WTC11 (cell line): ENCODE data around the gene WNK2. TPM values are rescaled to one million over a fixed set of nuclear protein-coding genes. Genes with fewer than 3 reads are reported as not detected.

Experiments used
- ATAC-seq: fragments of 200-7000 bp; cut with Tn5 transposase; 2 replicates; pipeline ENCODE4 v1.10.0; 2021; ENCODE audit warnings: mild to moderate bottlenecking, moderate library complexity
- CTCF ChIA-PET: fragments of 300-600 bp; sonication (Branson Sonifier 250); formaldehyde crosslinking; loops from one replicate; lab custom pipeline; 2021; ENCODE audit warnings: antibody characterized with exemption; lab: Charles Lee
- POLR2A ChIA-PET: fragments of 350-600 bp; sonication (Branson Sonifier 250); formaldehyde crosslinking; loops from one replicate; lab custom pipeline; 2021; ENCODE audit warnings: antibody characterized with exemption; lab: Charles Lee
- DNase-seq: peaks from one replicate; pipeline ENCODE4 v3.0.0; 2021; ENCODE audit warnings: low spot score
- H3K27ac Mint-ChIP-seq: 2 replicates; pipeline ENCODE4 v1.8.0; 2021; ENCODE audit warnings: mixed read lengths
- H3K27me3 Mint-ChIP-seq: 2 replicates; pipeline ENCODE4 v1.8.0; 2021; ENCODE audit warnings: low read depth, mild to moderate bottlenecking, moderate library complexity, mixed read lengths
- H3K36me3 Mint-ChIP-seq: 2 replicates; pipeline ENCODE4 v1.8.0; 2021; ENCODE audit warnings: mixed read lengths
- H3K4me1 Mint-ChIP-seq: 2 replicates; pipeline ENCODE4 v1.8.0; 2022; ENCODE audit warnings: mixed read lengths
- H3K4me3 Mint-ChIP-seq: 2 replicates; pipeline ENCODE4 v1.8.0; 2021; ENCODE audit warnings: mild to moderate bottlenecking, moderate library complexity, mixed read lengths
- H3K9me3 Mint-ChIP-seq: 2 replicates; pipeline ENCODE4 v1.8.0; 2021; ENCODE audit warnings: mixed read lengths
- ATF1 ChIP-seq: sonication (generic); formaldehyde crosslinking; IDR thresholded peaks from 2 replicates; pipeline ENCODE4 v1.8.1; 2023; ENCODE audit warnings: mild to moderate bottlenecking, moderate library complexity, missing genetic modification reagents
- CREM ChIP-seq: sonication (generic); formaldehyde crosslinking; IDR thresholded peaks from 2 replicates; pipeline ENCODE4 v1.8.1; 2022; ENCODE audit warnings: mild to moderate bottlenecking, missing genetic modification reagents, moderate library complexity
- EMX1 ChIP-seq: fragments of 250-450 bp; sonication (Bioruptor Pico); IDR thresholded peaks from 2 replicates; pipeline ENCODE4 v1.8.0; 2021; ENCODE audit warnings: mild to moderate bottlenecking
- ETV6 ChIP-seq: sonication (generic); formaldehyde crosslinking; IDR thresholded peaks from 2 replicates; pipeline ENCODE4 v1.8.1; 2022; ENCODE audit warnings: mild to moderate bottlenecking, missing genetic modification reagents
- FOXJ3 ChIP-seq: sonication (generic); formaldehyde crosslinking; IDR thresholded peaks from 2 replicates; pipeline ENCODE4 v1.9.0; 2021; ENCODE audit warnings: missing genetic modification reagents, mild to moderate bottlenecking, borderline replicate concordance
- FOXP1 ChIP-seq: sonication (generic); formaldehyde crosslinking; IDR thresholded peaks from 2 replicates; pipeline ENCODE4 v1.8.0; 2022; ENCODE audit warnings: missing genetic modification reagents, mild to moderate bottlenecking, moderate library complexity, borderline replicate concordance
- IRF2 ChIP-seq: sonication (generic); formaldehyde crosslinking; IDR thresholded peaks from 2 replicates; pipeline ENCODE4 v1.8.0; 2022; ENCODE audit warnings: low read depth, missing genetic modification reagents, borderline replicate concordance
- JUN ChIP-seq: sonication (generic); formaldehyde crosslinking; IDR thresholded peaks from 2 replicates; pipeline ENCODE4 v1.8.0; 2023; ENCODE audit warnings: mild to moderate bottlenecking, missing genetic modification reagents
- MLX ChIP-seq: sonication (generic); formaldehyde crosslinking; IDR thresholded peaks from 2 replicates; pipeline ENCODE4 v1.8.1; 2023; ENCODE audit warnings: mild to moderate bottlenecking, missing genetic modification reagents, moderate library complexity
- NR1H2 ChIP-seq: sonication (generic); formaldehyde crosslinking; IDR thresholded peaks from 2 replicates; pipeline ENCODE4 v1.9.0; 2021; ENCODE audit warnings: mild to moderate bottlenecking, moderate library complexity, missing genetic modification reagents
- SMAD4 ChIP-seq: sonication (generic); formaldehyde crosslinking; IDR thresholded peaks from 2 replicates; pipeline ENCODE4 v1.8.0; 2022; ENCODE audit warnings: mild to moderate bottlenecking, missing genetic modification reagents
- SOX15 ChIP-seq: fragments of 250-450 bp; sonication (Bioruptor Pico); IDR thresholded peaks from 2 replicates; pipeline ENCODE4 v1.9.0; 2021; ENCODE audit warnings: mild to moderate bottlenecking
- TEAD1 ChIP-seq: sonication (generic); formaldehyde crosslinking; IDR thresholded peaks from 2 replicates; pipeline ENCODE4 v1.8.0; 2022; ENCODE audit warnings: mild to moderate bottlenecking, missing genetic modification reagents
- ZNF281 ChIP-seq: sonication (generic); formaldehyde crosslinking; IDR thresholded peaks from 2 replicates; pipeline ENCODE4 v1.8.0; 2023; ENCODE audit warnings: mild to moderate bottlenecking, missing genetic modification reagents
- ZNF512 ChIP-seq: sonication (generic); formaldehyde crosslinking; IDR thresholded peaks from 2 replicates; pipeline ENCODE4 v1.8.1; 2022; ENCODE audit warnings: missing genetic modification reagents, borderline replicate concordance
- total RNA-seq: library from RNA; stranded (reverse); gene quantifications from 3 replicates; pipeline ENCODE4 v1.2.3, GENCODE V29; 2021
- TF ChIP-seq, protein P1 (sequence below): fragments of 250-450 bp; sonication (Bioruptor Pico); IDR thresholded peaks from 2 replicates; pipeline ENCODE4 v1.9.0; 2021; ENCODE audit warnings: mild to moderate bottlenecking
- TF ChIP-seq, protein P2 (sequence below): sonication (generic); formaldehyde crosslinking; IDR thresholded peaks from 2 replicates; pipeline ENCODE4 v1.8.1; 2023; ENCODE audit warnings: mild to moderate bottlenecking, missing genetic modification reagents
- TF ChIP-seq, protein P3 (sequence below): fragments of 250-450 bp; sonication (Bioruptor Pico); IDR thresholded peaks from 2 replicates; pipeline ENCODE4 v2.1.2; 2022; ENCODE audit warnings: mild to moderate bottlenecking, moderate library complexity

WNK2 gene
- total RNA-seq, 1 experiment from 2014 or later, result 120 TPM

DNA sequence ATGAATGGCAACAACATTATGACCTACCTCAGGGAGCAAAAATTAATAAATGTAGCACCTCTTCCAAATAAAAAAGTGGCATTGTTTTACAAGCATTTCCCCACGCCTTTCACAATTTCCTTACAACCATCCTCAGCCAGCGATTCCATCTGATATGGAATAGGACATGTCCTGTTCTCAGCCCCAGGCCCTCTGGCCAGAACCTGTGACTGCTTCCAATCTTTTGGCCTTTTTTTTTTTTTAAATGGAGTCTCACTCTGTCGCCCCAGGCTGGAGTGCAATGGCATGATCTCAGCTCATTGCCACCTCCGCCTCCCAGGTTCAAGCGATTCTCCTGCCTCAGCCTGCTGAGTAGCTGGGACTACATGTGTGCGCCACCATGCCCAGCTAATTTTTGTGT lies 16.8 kb upstream of the WNK2 start:
- Mint-ChIP-seq H3K4me3 (no peak overlapping the region), H3K4me1 (no peaks in the 10 kb centered on the region), H3K36me3 (no peaks in the 10 kb centered on the region), H3K9me3 (no peaks in the 10 kb centered on the region), H3K27me3 (peaks cover 3% of the 10 kb centered on the region; the same call in 1 of the 2 replicates), H3K27ac (no peak overlapping the region)
- no peak for DNase-seq
- TF ChIP-seq IRF2 (no peak), ZNF512 (CRISPR knock-in tag) (no peak), ETV6 (CRISPR knock-in tag) (no peak), FOXJ3 (CRISPR knock-in tag) (no peak), SMAD4 (CRISPR knock-in tag) (no peak), TEAD1 (CRISPR knock-in tag) (no peak), MLX (CRISPR knock-in tag) (no peak), EMX1 (CRISPR knock-in tag) (no peak), ZNF281 (CRISPR knock-in tag) (no peak), NR1H2 (CRISPR knock-in tag) (no peak), JUN (no peak), FOXP1 (CRISPR knock-in tag) (no peak)
- TF ChIP-seq, protein P1, sequence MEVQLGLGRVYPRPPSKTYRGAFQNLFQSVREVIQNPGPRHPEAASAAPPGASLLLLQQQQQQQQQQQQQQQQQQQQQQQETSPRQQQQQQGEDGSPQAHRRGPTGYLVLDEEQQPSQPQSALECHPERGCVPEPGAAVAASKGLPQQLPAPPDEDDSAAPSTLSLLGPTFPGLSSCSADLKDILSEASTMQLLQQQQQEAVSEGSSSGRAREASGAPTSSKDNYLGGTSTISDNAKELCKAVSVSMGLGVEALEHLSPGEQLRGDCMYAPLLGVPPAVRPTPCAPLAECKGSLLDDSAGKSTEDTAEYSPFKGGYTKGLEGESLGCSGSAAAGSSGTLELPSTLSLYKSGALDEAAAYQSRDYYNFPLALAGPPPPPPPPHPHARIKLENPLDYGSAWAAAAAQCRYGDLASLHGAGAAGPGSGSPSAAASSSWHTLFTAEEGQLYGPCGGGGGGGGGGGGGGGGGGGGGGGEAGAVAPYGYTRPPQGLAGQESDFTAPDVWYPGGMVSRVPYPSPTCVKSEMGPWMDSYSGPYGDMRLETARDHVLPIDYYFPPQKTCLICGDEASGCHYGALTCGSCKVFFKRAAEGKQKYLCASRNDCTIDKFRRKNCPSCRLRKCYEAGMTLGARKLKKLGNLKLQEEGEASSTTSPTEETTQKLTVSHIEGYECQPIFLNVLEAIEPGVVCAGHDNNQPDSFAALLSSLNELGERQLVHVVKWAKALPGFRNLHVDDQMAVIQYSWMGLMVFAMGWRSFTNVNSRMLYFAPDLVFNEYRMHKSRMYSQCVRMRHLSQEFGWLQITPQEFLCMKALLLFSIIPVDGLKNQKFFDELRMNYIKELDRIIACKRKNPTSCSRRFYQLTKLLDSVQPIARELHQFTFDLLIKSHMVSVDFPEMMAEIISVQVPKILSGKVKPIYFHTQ (CRISPR knock-in tag), result no peak
- TF ChIP-seq, protein P2, sequence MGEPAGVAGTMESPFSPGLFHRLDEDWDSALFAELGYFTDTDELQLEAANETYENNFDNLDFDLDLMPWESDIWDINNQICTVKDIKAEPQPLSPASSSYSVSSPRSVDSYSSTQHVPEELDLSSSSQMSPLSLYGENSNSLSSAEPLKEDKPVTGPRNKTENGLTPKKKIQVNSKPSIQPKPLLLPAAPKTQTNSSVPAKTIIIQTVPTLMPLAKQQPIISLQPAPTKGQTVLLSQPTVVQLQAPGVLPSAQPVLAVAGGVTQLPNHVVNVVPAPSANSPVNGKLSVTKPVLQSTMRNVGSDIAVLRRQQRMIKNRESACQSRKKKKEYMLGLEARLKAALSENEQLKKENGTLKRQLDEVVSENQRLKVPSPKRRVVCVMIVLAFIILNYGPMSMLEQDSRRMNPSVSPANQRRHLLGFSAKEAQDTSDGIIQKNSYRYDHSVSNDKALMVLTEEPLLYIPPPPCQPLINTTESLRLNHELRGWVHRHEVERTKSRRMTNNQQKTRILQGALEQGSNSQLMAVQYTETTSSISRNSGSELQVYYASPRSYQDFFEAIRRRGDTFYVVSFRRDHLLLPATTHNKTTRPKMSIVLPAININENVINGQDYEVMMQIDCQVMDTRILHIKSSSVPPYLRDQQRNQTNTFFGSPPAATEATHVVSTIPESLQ (CRISPR knock-in tag), result no peak
- CTCF ChIA-PET, result interaction anchor here (1.9 to 2.2 kb wide), 2 partner anchors 13 to 136 kb away, joined by 6 to 7 read pairs; no protein-coding TSS in a partner anchor
- no peak for ATAC-seq
- POLR2A ChIA-PET, result no interaction called here

DNA sequence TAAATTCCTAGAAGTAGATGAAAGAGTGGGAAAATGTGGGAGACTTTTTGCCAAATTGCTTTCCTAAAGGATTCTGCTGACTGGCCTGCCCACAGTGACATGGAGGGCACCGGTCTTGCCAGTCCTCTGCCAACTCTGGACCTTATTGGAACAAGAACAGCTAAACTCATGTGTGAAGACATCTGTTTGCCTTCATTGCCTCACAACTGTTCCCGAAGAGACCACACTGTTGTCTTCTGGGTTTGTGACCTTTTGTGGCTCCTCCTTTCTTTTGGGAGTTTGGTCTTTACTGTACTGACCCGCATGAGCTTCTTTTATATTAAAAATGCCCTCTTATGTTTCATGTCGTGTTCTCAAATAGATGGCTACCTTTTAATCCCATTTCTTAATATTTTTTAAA lies 16.1 kb upstream of the WNK2 start:
- no peaks in the 10 kb centered on the region for H3K9me3 Mint-ChIP-seq
- H3K27me3 Mint-ChIP-seq, result peaks cover 3% of the 10 kb centered on the region; the same call in 1 of the 2 replicates
- no peak overlapping the region for H3K4me3 Mint-ChIP-seq
- TF ChIP-seq MLX (CRISPR knock-in tag), result no peak
- TF ChIP-seq, protein P3, sequence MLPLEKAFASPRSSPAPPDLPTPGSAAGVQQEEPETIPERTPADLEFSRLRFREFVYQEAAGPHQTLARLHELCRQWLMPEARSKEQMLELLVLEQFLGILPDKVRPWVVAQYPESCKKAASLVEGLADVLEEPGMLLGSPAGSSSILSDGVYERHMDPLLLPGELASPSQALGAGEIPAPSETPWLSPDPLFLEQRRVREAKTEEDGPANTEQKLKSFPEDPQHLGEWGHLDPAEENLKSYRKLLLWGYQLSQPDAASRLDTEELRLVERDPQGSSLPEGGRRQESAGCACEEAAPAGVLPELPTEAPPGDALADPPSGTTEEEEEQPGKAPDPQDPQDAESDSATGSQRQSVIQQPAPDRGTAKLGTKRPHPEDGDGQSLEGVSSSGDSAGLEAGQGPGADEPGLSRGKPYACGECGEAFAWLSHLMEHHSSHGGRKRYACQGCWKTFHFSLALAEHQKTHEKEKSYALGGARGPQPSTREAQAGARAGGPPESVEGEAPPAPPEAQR (CRISPR knock-in tag), result no peak
- TF ChIP-seq FOXJ3 (CRISPR knock-in tag), result no peak
- no peak for TF ChIP-seq IRF2
- TF ChIP-seq SOX15, result no peak
- no peak for TF ChIP-seq CREM (CRISPR knock-in tag)
- no peak for TF ChIP-seq ATF1 (CRISPR knock-in tag)
- ChIA-PET POLR2A (no interaction called here), CTCF (interaction anchor here (1.9 to 2.2 kb wide), 2 partner anchors 14 to 135 kb away, joined by 6 to 7 read pairs; no protein-coding TSS in a partner anchor)
- ATAC-seq (no peak), DNase-seq (no peak)
- H3K27ac Mint-ChIP-seq, result no peak overlapping the region
- no peaks in the 10 kb centered on the region for H3K4me1 Mint-ChIP-seq
- H3K36me3 Mint-ChIP-seq, result no peaks in the 10 kb centered on the region
